K562 (cell line): ENCODE measurements around the gene NDUFB10. TPM values are rescaled to one million over a fixed set of nuclear protein-coding genes. Genes with fewer than 3 reads are reported as not detected.

ENCODE experiments used
- BCL6 ChIP-seq: fragments of 250-450 bp; sonication (Bioruptor Pico); IDR thresholded peaks from 2 replicates; pipeline ENCODE4 v1.4.0; 2020
- CBX2 ChIP-seq: fragments of 200-600 bp; sonication (generic); IDR thresholded peaks from one replicate; pipeline ENCODE4 v1.6.1; 2012; ENCODE audit warnings: mild to moderate bottlenecking, low read length, inconsistent platforms; ENCODE audit not compliant: insufficient read depth, poor library complexity, severe bottlenecking
- CCNT2 ChIP-seq: IDR thresholded peaks from 2 replicates; pipeline ENCODE4 v1.6.1; 2011; ENCODE audit warnings: borderline replicate concordance, low read depth, mild to moderate bottlenecking, moderate library complexity, mixed read lengths, low read length; ENCODE audit not compliant: insufficient read length; ENCODE audit errors: extremely low read depth
- CHD4 ChIP-seq: fragments of 200-600 bp; sonication (generic); IDR thresholded peaks from 3 replicates; pipeline ENCODE4 v1.6.1; 2012; ENCODE audit warnings: low read depth, mild to moderate bottlenecking, mixed read lengths, low read length, inconsistent platforms; ENCODE audit not compliant: insufficient read depth, insufficient replicate concordance, poor library complexity, severe bottlenecking
- HEY1 ChIP-seq: fragments of 250-450 bp; sonication (Bioruptor Pico); IDR thresholded peaks from 2 replicates; pipeline ENCODE4 v1.5.0; 2020; ENCODE audit warnings: mild to moderate bottlenecking, moderate library complexity, borderline replicate concordance
- IFI16 ChIP-seq: fragments of 250-450 bp; sonication (Bioruptor Pico); IDR thresholded peaks from 2 replicates; pipeline ENCODE4 v2.1.2; 2022; ENCODE audit warnings: mild to moderate bottlenecking, inconsistent platforms
- MTF1 ChIP-seq: fragments of 250-450 bp; sonication (Bioruptor Pico); IDR thresholded peaks from 2 replicates; pipeline ENCODE4 v1.9.0; 2021; ENCODE audit warnings: moderate library complexity, mild to moderate bottlenecking, inconsistent platforms, borderline replicate concordance
- PCBP1 ChIP-seq: fragments of 200-400 bp; formaldehyde crosslinking; IDR thresholded peaks from 2 replicates; pipeline ENCODE4 v1.6.1; 2018; ENCODE audit warnings: mild to moderate bottlenecking, low read depth, low read length; ENCODE audit not compliant: poor library complexity, severe bottlenecking
- PHF21A ChIP-seq: fragments of 450-650 bp; IDR thresholded peaks from 2 replicates; pipeline ENCODE4 v1.6.1; 2017; ENCODE audit warnings: low read depth, borderline replicate concordance
- RBFOX2 ChIP-seq: fragments of 200-400 bp; formaldehyde crosslinking; IDR thresholded peaks from 2 replicates; pipeline ENCODE4 v1.6.1; 2017; ENCODE audit warnings: low read depth, mild to moderate bottlenecking, low read length, moderate library complexity
- ZFP1 ChIP-seq: fragments of 450-650 bp; formaldehyde crosslinking; IDR thresholded peaks from 2 replicates; pipeline ENCODE4 v1.4.0; 2020; ENCODE audit warnings: mild to moderate bottlenecking, mixed read lengths
- ZFP36 ChIP-seq: fragments of 150-350 bp; IDR thresholded peaks from 2 replicates; pipeline ENCODE4 v1.6.1; 2018; ENCODE audit warnings: low read length, low read depth; ENCODE audit not compliant: partially characterized antibody
- ZNF408 ChIP-seq: fragments of 250-450 bp; sonication (Bioruptor Pico); IDR thresholded peaks from 2 replicates; pipeline ENCODE4 v1.4.0; 2020; ENCODE audit warnings: low read depth, mild to moderate bottlenecking, moderate library complexity
- ZZZ3 ChIP-seq: fragments of 450-650 bp; IDR thresholded peaks from 2 replicates; pipeline ENCODE4 v1.6.1; 2016; ENCODE audit warnings: antibody characterized with exemption, mild to moderate bottlenecking, moderate library complexity
- polyA plus RNA-seq, 8 experiments: library from polyadenylated mRNA; depleted of rRNA in 4 of 8; stranded (reverse) in 5 of 8; unstranded in 3 of 8; fragments of >200 nt; fragmentation: Nextera tagmentation in 2 of 8; fragmentation: Illumina TruSeq in 1 of 8; extraction: Ambion mirVana in 2 of 8; extraction: Trizol in 1 of 8; gene quantifications; 2 replicates each; pipeline versions ENCODE4 v1.2.1 to v1.2.3, GENCODE V29; 2011 to 2014; ENCODE audit warnings: inconsistent platforms in 1 of 8, missing spikeins in 1 of 8
- total RNA-seq, 7 experiments: library from RNA; depleted of rRNA in 6 of 7; stranded (reverse); fragments of >200 nt in 6 of 7; fragmentation: Illumina TruSeq in 2 of 7; extraction: Trizol in 2 of 7; gene quantifications; 2 replicates each; pipeline versions ENCODE4 v1.2.1 to v1.2.3, GENCODE V29; 2011 to 2021; ENCODE audit warnings: low replicate concordance in 1 of 7
- TF ChIP-seq, protein P1 (sequence below): sonication (generic); IDR thresholded peaks from 2 replicates; pipeline ENCODE4 v1.6.1; 2016
- TF ChIP-seq, protein P2 (sequence below): sonication (generic); formaldehyde crosslinking; IDR thresholded peaks from 2 replicates; pipeline ENCODE4 v1.8.0; 2022; ENCODE audit warnings: mild to moderate bottlenecking, missing genetic modification reagents
- TF ChIP-seq, protein P3 (sequence below): fragments of 250-450 bp; sonication (Bioruptor Pico); IDR thresholded peaks from 2 replicates; pipeline ENCODE4 v1.5.0; 2020; ENCODE audit warnings: mild to moderate bottlenecking, borderline replicate concordance
- TF ChIP-seq, protein P4 (sequence below): sonication (generic); formaldehyde crosslinking; IDR thresholded peaks from 2 replicates; pipeline ENCODE4 v1.8.0; 2022; ENCODE audit warnings: mild to moderate bottlenecking, missing genetic modification reagents

NDUFB10 gene
- total and polyA plus RNA-seq, 9 of the 15 experiments (the other 6 are each of a cell fraction or from before 2014, with no cell fraction given), result 69.3 to 527 (median 161) TPM

DNA sequence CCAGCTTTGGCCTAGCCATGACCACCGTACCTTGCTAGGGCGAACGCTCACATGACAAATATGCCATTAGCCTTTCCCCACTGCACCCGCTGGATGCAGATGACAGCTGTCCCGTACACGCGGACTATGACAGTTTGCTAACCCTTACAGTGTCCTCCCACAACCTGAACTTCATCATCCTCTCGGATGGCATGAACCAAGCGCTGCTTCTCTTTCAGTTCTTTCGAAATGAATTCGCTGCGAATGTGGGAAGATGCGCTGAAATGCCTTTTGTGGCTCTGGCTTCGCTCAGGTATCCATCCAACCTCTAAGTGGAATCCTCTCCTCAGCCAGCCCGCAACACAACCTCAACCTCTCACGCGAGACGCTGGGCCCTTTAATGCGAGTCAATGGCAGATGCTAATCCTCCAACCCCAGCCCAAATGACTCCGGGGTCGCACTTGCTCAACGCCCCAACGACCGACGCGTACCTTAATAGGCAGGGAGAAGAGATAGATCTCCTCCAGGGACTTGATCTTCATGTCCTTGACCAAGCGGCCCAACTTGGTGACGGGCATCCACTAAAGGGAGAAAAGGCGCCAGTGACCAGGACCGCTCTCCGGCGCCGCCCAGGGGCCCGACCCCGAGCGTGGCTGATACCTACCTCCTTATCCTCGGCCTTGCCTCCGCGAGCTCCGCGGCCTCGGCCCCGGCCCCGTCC is 4.6 kb downstream of the NDUFB10 start (continued):
- TF ChIP-seq ZNF408 (no peak), CBX2 (no peak), RBFOX2 (no peak), MTF1 (CRISPR knock-in tag) (no peak), PHF21A (no peak), HEY1 (CRISPR knock-in tag) (no peak), PCBP1 (no peak), BCL6 (CRISPR knock-in tag) (no peak), ZFP1 (CRISPR knock-in tag) (no peak), ZZZ3 (no peak), CCNT2 (no peak), CHD4 (no peak), IFI16 (CRISPR knock-in tag) (no peak), ZFP36 (no peak)
- TF ChIP-seq, protein P1, sequence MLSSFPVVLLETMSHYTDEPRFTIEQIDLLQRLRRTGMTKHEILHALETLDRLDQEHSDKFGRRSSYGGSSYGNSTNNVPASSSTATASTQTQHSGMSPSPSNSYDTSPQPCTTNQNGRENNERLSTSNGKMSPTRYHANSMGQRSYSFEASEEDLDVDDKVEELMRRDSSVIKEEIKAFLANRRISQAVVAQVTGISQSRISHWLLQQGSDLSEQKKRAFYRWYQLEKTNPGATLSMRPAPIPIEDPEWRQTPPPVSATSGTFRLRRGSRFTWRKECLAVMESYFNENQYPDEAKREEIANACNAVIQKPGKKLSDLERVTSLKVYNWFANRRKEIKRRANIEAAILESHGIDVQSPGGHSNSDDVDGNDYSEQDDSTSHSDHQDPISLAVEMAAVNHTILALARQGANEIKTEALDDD, result no peak
- TF ChIP-seq, protein P2, sequence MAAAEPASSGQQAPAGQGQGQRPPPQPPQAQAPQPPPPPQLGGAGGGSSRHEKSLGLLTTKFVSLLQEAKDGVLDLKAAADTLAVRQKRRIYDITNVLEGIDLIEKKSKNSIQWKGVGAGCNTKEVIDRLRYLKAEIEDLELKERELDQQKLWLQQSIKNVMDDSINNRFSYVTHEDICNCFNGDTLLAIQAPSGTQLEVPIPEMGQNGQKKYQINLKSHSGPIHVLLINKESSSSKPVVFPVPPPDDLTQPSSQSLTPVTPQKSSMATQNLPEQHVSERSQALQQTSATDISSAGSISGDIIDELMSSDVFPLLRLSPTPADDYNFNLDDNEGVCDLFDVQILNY (CRISPR knock-in tag), result no peak; the same call in 1 of the 2 replicates
- TF ChIP-seq, protein P3, sequence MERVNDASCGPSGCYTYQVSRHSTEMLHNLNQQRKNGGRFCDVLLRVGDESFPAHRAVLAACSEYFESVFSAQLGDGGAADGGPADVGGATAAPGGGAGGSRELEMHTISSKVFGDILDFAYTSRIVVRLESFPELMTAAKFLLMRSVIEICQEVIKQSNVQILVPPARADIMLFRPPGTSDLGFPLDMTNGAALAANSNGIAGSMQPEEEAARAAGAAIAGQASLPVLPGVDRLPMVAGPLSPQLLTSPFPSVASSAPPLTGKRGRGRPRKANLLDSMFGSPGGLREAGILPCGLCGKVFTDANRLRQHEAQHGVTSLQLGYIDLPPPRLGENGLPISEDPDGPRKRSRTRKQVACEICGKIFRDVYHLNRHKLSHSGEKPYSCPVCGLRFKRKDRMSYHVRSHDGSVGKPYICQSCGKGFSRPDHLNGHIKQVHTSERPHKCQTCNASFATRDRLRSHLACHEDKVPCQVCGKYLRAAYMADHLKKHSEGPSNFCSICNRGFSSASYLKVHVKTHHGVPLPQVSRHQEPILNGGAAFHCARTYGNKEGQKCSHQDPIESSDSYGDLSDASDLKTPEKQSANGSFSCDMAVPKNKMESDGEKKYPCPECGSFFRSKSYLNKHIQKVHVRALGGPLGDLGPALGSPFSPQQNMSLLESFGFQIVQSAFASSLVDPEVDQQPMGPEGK, result no peak
- TF ChIP-seq, protein P4, sequence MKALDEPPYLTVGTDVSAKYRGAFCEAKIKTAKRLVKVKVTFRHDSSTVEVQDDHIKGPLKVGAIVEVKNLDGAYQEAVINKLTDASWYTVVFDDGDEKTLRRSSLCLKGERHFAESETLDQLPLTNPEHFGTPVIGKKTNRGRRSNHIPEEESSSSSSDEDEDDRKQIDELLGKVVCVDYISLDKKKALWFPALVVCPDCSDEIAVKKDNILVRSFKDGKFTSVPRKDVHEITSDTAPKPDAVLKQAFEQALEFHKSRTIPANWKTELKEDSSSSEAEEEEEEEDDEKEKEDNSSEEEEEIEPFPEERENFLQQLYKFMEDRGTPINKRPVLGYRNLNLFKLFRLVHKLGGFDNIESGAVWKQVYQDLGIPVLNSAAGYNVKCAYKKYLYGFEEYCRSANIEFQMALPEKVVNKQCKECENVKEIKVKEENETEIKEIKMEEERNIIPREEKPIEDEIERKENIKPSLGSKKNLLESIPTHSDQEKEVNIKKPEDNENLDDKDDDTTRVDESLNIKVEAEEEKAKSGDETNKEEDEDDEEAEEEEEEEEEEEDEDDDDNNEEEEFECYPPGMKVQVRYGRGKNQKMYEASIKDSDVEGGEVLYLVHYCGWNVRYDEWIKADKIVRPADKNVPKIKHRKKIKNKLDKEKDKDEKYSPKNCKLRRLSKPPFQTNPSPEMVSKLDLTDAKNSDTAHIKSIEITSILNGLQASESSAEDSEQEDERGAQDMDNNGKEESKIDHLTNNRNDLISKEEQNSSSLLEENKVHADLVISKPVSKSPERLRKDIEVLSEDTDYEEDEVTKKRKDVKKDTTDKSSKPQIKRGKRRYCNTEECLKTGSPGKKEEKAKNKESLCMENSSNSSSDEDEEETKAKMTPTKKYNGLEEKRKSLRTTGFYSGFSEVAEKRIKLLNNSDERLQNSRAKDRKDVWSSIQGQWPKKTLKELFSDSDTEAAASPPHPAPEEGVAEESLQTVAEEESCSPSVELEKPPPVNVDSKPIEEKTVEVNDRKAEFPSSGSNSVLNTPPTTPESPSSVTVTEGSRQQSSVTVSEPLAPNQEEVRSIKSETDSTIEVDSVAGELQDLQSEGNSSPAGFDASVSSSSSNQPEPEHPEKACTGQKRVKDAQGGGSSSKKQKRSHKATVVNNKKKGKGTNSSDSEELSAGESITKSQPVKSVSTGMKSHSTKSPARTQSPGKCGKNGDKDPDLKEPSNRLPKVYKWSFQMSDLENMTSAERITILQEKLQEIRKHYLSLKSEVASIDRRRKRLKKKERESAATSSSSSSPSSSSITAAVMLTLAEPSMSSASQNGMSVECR (CRISPR knock-in tag), result peak; percentile 44; the same call in 1 of the 2 replicates
